K562 (cell line): ENCODE measurements around the gene CD248. TPM values are rescaled to one million over a fixed set of nuclear protein-coding genes. Genes with fewer than 3 reads are reported as not detected.

ENCODE experiments used
- CHD1 ChIP-seq: fragments of 200-600 bp; sonication (generic); IDR thresholded peaks from one replicate; pipeline ENCODE4 v1.6.1; 2012; ENCODE audit warnings: mild to moderate bottlenecking, moderate library complexity, low read length, inconsistent platforms
- LARP7 ChIP-seq: fragments of 450-650 bp; IDR thresholded peaks from 2 replicates; pipeline ENCODE4 v1.6.1; 2016
- PATZ1 ChIP-seq: fragments of 250-450 bp; sonication (Bioruptor Pico); IDR thresholded peaks from 2 replicates; pipeline ENCODE4 v1.5.0; 2020; ENCODE audit warnings: mild to moderate bottlenecking, borderline replicate concordance
- PHF8 ChIP-seq: fragments of 200-600 bp; sonication (generic); IDR thresholded peaks from 2 replicates; pipeline ENCODE4 v1.6.1; 2012; ENCODE audit warnings: mixed run types, mild to moderate bottlenecking, inconsistent platforms, low read length, moderate library complexity, borderline replicate concordance
- SNIP1 ChIP-seq: fragments of 450-650 bp; IDR thresholded peaks from 2 replicates; pipeline ENCODE4 v1.7.1; 2017; ENCODE audit warnings: low read depth, mild to moderate bottlenecking
- USF2 ChIP-seq: sonication (generic); formaldehyde crosslinking; IDR thresholded peaks from 2 replicates; pipeline ENCODE4 v1.5.0; 2020; ENCODE audit warnings: missing genetic modification reagents
- ZBTB26 ChIP-seq: fragments of 450-650 bp; formaldehyde crosslinking; IDR thresholded peaks from 2 replicates; pipeline ENCODE4 v1.4.0; 2022; ENCODE audit warnings: missing genetic modification characterization
- ZBTB40 ChIP-seq, 2 experiments: fragments of 450-650 bp in 1 of 2; sonication (generic) in 1 of 2; formaldehyde crosslinking in 1 of 2; IDR thresholded peaks; 2 replicates each; pipeline versions ENCODE4 v1.7.1 to v1.9.0; 2016 to 2022; ENCODE audit warnings: inconsistent platforms in 1 of 2, mild to moderate bottlenecking in 1 of 2, missing genetic modification reagents in 1 of 2
- ZBTB43 ChIP-seq: sonication (generic); formaldehyde crosslinking; IDR thresholded peaks from 2 replicates; pipeline ENCODE4 v1.8.0; 2023; ENCODE audit warnings: mild to moderate bottlenecking, missing genetic modification reagents
- ZNF707 ChIP-seq: fragments of 250-450 bp; sonication (Bioruptor Pico); conservative IDR thresholded peaks from 2 replicates; pipeline ENCODE4 v1.8.0; 2022; ENCODE audit warnings: inconsistent platforms, mild to moderate bottlenecking, moderate library complexity
- polyA plus RNA-seq, 8 experiments: library from polyadenylated mRNA; depleted of rRNA in 4 of 8; stranded (reverse) in 5 of 8; unstranded in 3 of 8; fragments of >200 nt; fragmentation: Nextera tagmentation in 2 of 8; fragmentation: Illumina TruSeq in 1 of 8; extraction: Ambion mirVana in 2 of 8; extraction: Trizol in 1 of 8; gene quantifications; 2 replicates each; pipeline versions ENCODE4 v1.2.1 to v1.2.3, GENCODE V29; 2011 to 2014; ENCODE audit warnings: inconsistent platforms in 1 of 8, missing spikeins in 1 of 8
- total RNA-seq, 7 experiments: library from RNA; depleted of rRNA in 6 of 7; stranded (reverse); fragments of >200 nt in 6 of 7; fragmentation: Illumina TruSeq in 2 of 7; extraction: Trizol in 2 of 7; gene quantifications; 2 replicates each; pipeline versions ENCODE4 v1.2.1 to v1.2.3, GENCODE V29; 2011 to 2021; ENCODE audit warnings: low replicate concordance in 1 of 7

CD248 gene
- total and polyA plus RNA-seq, 9 of the 15 experiments (the other 6 are each of a cell fraction or from before 2014, with no cell fraction given) = 0.09 TPM; not detected in 8

- TF ChIP-seq ZBTB26 (CRISPR knock-in tag) (no peak), PHF8 (no peak; the same call in 1 of the 2 replicates), PATZ1 (CRISPR knock-in tag) (no peak), USF2 (CRISPR knock-in tag) (peak; percentile 85), ZBTB43 (no peak), CHD1 (no peak), LARP7 (0 out of 2 replicates have a peak, but pooled peaks have one; percentile 42), SNIP1 (no peak), ZBTB40 (IDR thresholded peaks at IDR 0.05) (0 out of 2 replicates have a peak, but pooled peaks have one; percentile 50), ZBTB40 (CRISPR knock-in tag; IDR thresholded peaks at IDR 0.05) (0 out of 2 replicates have a peak, but pooled peaks have one; percentile 11), ZNF707 (CRISPR knock-in tag) (no peak)
Observed at GRCh38 chr11:66328302-66329144, 11.7 kb upstream of the CD248 start (continued).
